GM23248 (cell line): ENCODE measurements around the gene TRAF3. TPM values are rescaled to one million over a fixed set of nuclear protein-coding genes. Genes with fewer than 3 reads are reported as not detected.
"Not testable (repeated sequence)": the region's sequence is repeated elsewhere in the genome, so short reads cannot be mapped to it uniquely, and the experiment has no call there.

Experiments
- DNase-seq: peaks from one replicate; pipeline ENCODE4 v3.0.0-alpha.2; 2015
- H2AFZ ChIP-seq: fragments of 200-600 bp; sonication (generic); 2 replicates; pipeline ENCODE4 v1.6.1; 2016; ENCODE audit warnings: antibody characterized with exemption
- H3F3A ChIP-seq: fragments of 200-600 bp; sonication (generic); 2 replicates; pipeline ENCODE4 v1.6.1; 2016; ENCODE audit warnings: mild to moderate bottlenecking, antibody characterized with exemption, mixed run types; ENCODE audit not compliant: insufficient read depth
- H3K27ac ChIP-seq: fragments of 200-600 bp; sonication (generic); 2 replicates; pipeline ENCODE4 v1.5.1; 2016; ENCODE audit warnings: mild to moderate bottlenecking
- H3K27me3 ChIP-seq: fragments of 200-600 bp; sonication (generic); replicated peaks from 2 replicates; pipeline ENCODE4 v1.6.1; 2016; ENCODE audit warnings: mild to moderate bottlenecking; ENCODE audit not compliant: insufficient read depth
- H3K36me3 ChIP-seq: fragments of 200-600 bp; sonication (generic); 2 replicates; pipeline ENCODE4 v1.6.1; 2016; ENCODE audit warnings: low read depth, mild to moderate bottlenecking
- H3K4me1 ChIP-seq: fragments of 200-600 bp; sonication (generic); 2 replicates; pipeline ENCODE4 v1.6.1; 2016; ENCODE audit warnings: mild to moderate bottlenecking; ENCODE audit not compliant: insufficient read depth
- H3K4me2 ChIP-seq: fragments of 200-600 bp; sonication (generic); one replicate; pipeline ENCODE4 v1.6.1; 2016; ENCODE audit warnings: mild to moderate bottlenecking; ENCODE audit not compliant: unreplicated experiment
- H3K4me3 ChIP-seq: fragments of 200-600 bp; sonication (generic); 2 replicates; pipeline ENCODE4 v1.5.1; 2016; ENCODE audit warnings: mild to moderate bottlenecking
- H3K79me2 ChIP-seq: fragments of 200-600 bp; sonication (generic); 2 replicates; pipeline ENCODE4 v1.6.1; 2016; ENCODE audit warnings: mild to moderate bottlenecking; ENCODE audit not compliant: insufficient read depth
- H3K9ac ChIP-seq: fragments of 200-600 bp; sonication (generic); 2 replicates; pipeline ENCODE4 v1.6.1; 2016; ENCODE audit warnings: mild to moderate bottlenecking
- H3K9me2 ChIP-seq: fragments of 200-600 bp; sonication (generic); 2 replicates; pipeline ENCODE4 v1.6.1; 2016; ENCODE audit warnings: mixed run types, mild to moderate bottlenecking, moderate library complexity; ENCODE audit not compliant: insufficient read depth
- H3K9me3 ChIP-seq: fragments of 200-600 bp; sonication (generic); one replicate; pipeline ENCODE4 v1.6.1; 2017; ENCODE audit warnings: low read depth
- H4K20me1 ChIP-seq: fragments of 200-600 bp; sonication (generic); 2 replicates; pipeline ENCODE4 v1.6.0; 2016; ENCODE audit not compliant: insufficient read depth
- EZH2 ChIP-seq: fragments of 200-600 bp; sonication (generic); IDR thresholded peaks from 2 replicates; pipeline ENCODE4 v1.6.1; 2018; ENCODE audit warnings: antibody characterized with exemption, mild to moderate bottlenecking; ENCODE audit not compliant: insufficient read depth, poor library complexity, severe bottlenecking
- EZH2phosphoT487 ChIP-seq: fragments of 200-600 bp; sonication (generic); IDR thresholded peaks from 2 replicates; pipeline ENCODE4 v1.6.1; 2018; ENCODE audit warnings: antibody characterized with exemption, moderate library complexity, mild to moderate bottlenecking, low read depth; ENCODE audit not compliant: insufficient read depth
- WGBS, 2 experiments: methylation state at CpG; one replicate each; pipeline ENCODE4 v1.1.6; 2015 to 2017; ENCODE audit warnings: low lambda C conversion rate in 2 of 2, low coverage in 1 of 2; ENCODE audit errors: missing lambda C conversion rate in 2 of 2; 5-methylcytosine and 5-hydroxymethylcytosine counted together
- in situ Hi-C: fragments of 300-500 bp; cut with MboI; formaldehyde crosslinking; loops from 2 replicates; pipeline ENCODE4 v1.15.0; 2020
- polyA plus RNA-seq: library from polyadenylated mRNA; unstranded; fragments of >200 nt; fragmentation: Nextera tagmentation; extraction: Ambion mirVana; gene quantifications from 2 replicates; pipeline ENCODE4 v1.2.1, GENCODE V29; 2016
- total RNA-seq: library from RNA; depleted of rRNA; stranded (reverse); fragments of >200 nt; shearing (Covaris generic); gene quantifications from 2 replicates; pipeline ENCODE4 v1.2.3, GENCODE V29; 2014

TRAF3 gene
- total and polyA plus RNA-seq, 2 experiments from 2014 or later = 7.9 to 17.9 TPM

- WGBS, 2 experiments = 5 to 7% methylated on average over 9 of the region's 9 CpGs
Measured at GRCh38 chr14:102893452-102893851, 116.2 kb downstream of the TRAF3 start.

GRCh38 chr14:102896735-102897134, 119.5 kb downstream of the TRAF3 start:
- H3K27me3 ChIP-seq, H3K9ac ChIP-seq, H3K79me2 ChIP-seq, H3K9me2 ChIP-seq, H3K9me3 ChIP-seq, H2AFZ ChIP-seq, H3K36me3 ChIP-seq, H3K4me2 ChIP-seq, H3K27ac ChIP-seq, H4K20me1 ChIP-seq, in situ Hi-C loops, DNase-seq, H3K4me3 ChIP-seq: not testable (repeated sequence)
- Histone ChIP-seq H3K4me1 (peaks cover 10% of the 10 kb centered on the region), H3F3A (peaks cover 34% of the 10 kb centered on the region)

More at GRCh38 chr14:102893452-102893851, 116.2 kb downstream of the TRAF3 start:
- Histone ChIP-seq H4K20me1 (no peaks in the 10 kb centered on the region), H3K9me3 (no peaks in the 10 kb centered on the region), H3F3A (peaks cover 42% of the 10 kb centered on the region), H3K4me2 (peak overlapping the region; percentile 56), H2AFZ (no peak overlapping the region), H3K4me1 (peaks cover 10% of the 10 kb centered on the region), H3K79me2 (no peaks in the 10 kb centered on the region), H3K27ac (peak overlapping the region; percentile 67), H3K9ac (peak overlapping the region; percentile 35), H3K27me3 (no peaks in the 10 kb centered on the region), H3K36me3 (peaks cover 8% of the 10 kb centered on the region; the same call in 1 of the 2 replicates), H3K4me3 (no peak overlapping the region), H3K9me2 (no peaks in the 10 kb centered on the region)
- DNase-seq = peak; percentile 94
- in situ Hi-C loops = no loop called here
- TF ChIP-seq EZH2phosphoT487 (no peak), EZH2 (no peak)

GRCh38 chr14:102897299-102898027, 120.2 kb downstream of the TRAF3 start:
- WGBS, 2 experiments = 98% methylated on average over 14 of the region's 14 CpGs
- peaks cover 10% of the 10 kb centered on the region for H3K4me1 ChIP-seq
- H3F3A ChIP-seq = peaks cover 28% of the 10 kb centered on the region
- no peak overlapping the region for H3K27ac ChIP-seq
- H4K20me1 ChIP-seq = no peaks in the 10 kb centered on the region
- H3K9ac ChIP-seq = no peak overlapping the region
- TF ChIP-seq EZH2phosphoT487 = no peak
- no peak for TF ChIP-seq EZH2
- no peaks in the 10 kb centered on the region for H3K9me2 ChIP-seq
- H3K36me3 ChIP-seq = peaks cover 8% of the 10 kb centered on the region; the same call in 1 of the 2 replicates
- no peaks in the 10 kb centered on the region for H3K27me3 ChIP-seq
- H3K4me2 ChIP-seq = no peak overlapping the region
- H2AFZ ChIP-seq = no peak overlapping the region
- no peaks in the 10 kb centered on the region for H3K9me3 ChIP-seq
- in situ Hi-C loops = no loop called here
- H3K4me3 ChIP-seq = no peak overlapping the region
- H3K79me2 ChIP-seq = no peaks in the 10 kb centered on the region
- DNase-seq = no peak

- in situ Hi-C loops = no loop called here
- H3K9me3 ChIP-seq = no peaks in the 10 kb centered on the region
Measured at GRCh38 chr14:102898298-102898697, 121.0 kb downstream of the TRAF3 start.

More at GRCh38 chr14:102898298-102898697, 121.0 kb downstream of the TRAF3 start:
- no peaks in the 10 kb centered on the region for H4K20me1 ChIP-seq
- H2AFZ ChIP-seq = no peak overlapping the region
- peaks cover 20% of the 10 kb centered on the region for H3F3A ChIP-seq
- no peak overlapping the region for H3K4me2 ChIP-seq
- H3K9ac ChIP-seq = no peak overlapping the region
- peaks cover 8% of the 10 kb centered on the region; the same call in 1 of the 2 replicates for H3K36me3 ChIP-seq
- 89 to 92% methylated on average over 6 of the region's 6 CpGs for WGBS, 2 experiments
- H3K79me2 ChIP-seq = no peaks in the 10 kb centered on the region
- TF ChIP-seq EZH2phosphoT487 = no peak
- TF ChIP-seq EZH2 = no peak
- no peak overlapping the region for H3K27ac ChIP-seq
- DNase-seq = no peak
- no peak overlapping the region for H3K4me3 ChIP-seq
- peaks cover 5% of the 10 kb centered on the region for H3K4me1 ChIP-seq
- no peaks in the 10 kb centered on the region for H3K27me3 ChIP-seq
- H3K9me2 ChIP-seq = no peaks in the 10 kb centered on the region
